HCT116 (cell line): Measurements from ENCODE around the gene SLC26A2. TPM values are rescaled to one million over a fixed set of nuclear protein-coding genes. Genes with fewer than 3 reads are reported as not detected.

ENCODE experiments used
- ATAC-seq: fragments of 200-7000 bp; cut with Tn5 transposase; 2 replicates; pipeline ENCODE4 v1.9.1; 2020; ENCODE audit warnings: mild to moderate bottlenecking, moderate library complexity
- BruUV-seq: library from RNA; stranded (reverse); fragments of 400-500 nt; replicated peaks from 2 replicates; lab custom pipeline; 2021; lab: Mats Ljungman, UMichigan
- CTCF ChIA-PET: fragments of 300-600 bp; sonication (Branson Sonifier 250); formaldehyde crosslinking; loops from one replicate; lab custom pipeline; 2021; ENCODE audit warnings: antibody characterized with exemption; lab: Charles Lee
- POLR2A ChIA-PET: fragments of 300-600, 350-600 bp; sonication (Branson Sonifier 250); formaldehyde crosslinking; loops from one replicate; lab custom pipeline; 2021; ENCODE audit warnings: antibody characterized with exemption; lab: Charles Lee
- RAD21 ChIA-PET, 2 experiments: fragments of 300-600 bp; sonication (Branson Sonifier 250); formaldehyde crosslinking; loops; one replicate each; lab custom pipeline; 2023; ENCODE audit warnings: low total read pairs in 2 of 2; ENCODE audit not compliant: uncharacterized antibody in 2 of 2, unreplicated experiment in 2 of 2, low non-redundant PET in 1 of 2; lab: Charles Lee
- DNase-seq: peaks from one replicate; pipeline ENCODE4 v3.0.0-alpha.2; 2010; ENCODE audit warnings: low read depth, low spot score
- H2AFZ ChIP-seq: fragments of 200-600 bp; shearing (Covaris generic), sonication (generic); 2 replicates; pipeline ENCODE4 v1.6.1; 2017; ENCODE audit warnings: low read depth, mixed run types, mixed read lengths, antibody characterized with exemption, low read length; ENCODE audit not compliant: poor library complexity, severe bottlenecking
- H3K27ac ChIP-seq: 2 replicates; pipeline ENCODE4 v1.5.1; 2012; ENCODE audit warnings: low read depth, low read length
- H3K27me3 ChIP-seq: fragments of 200-600 bp; sonication (generic); 2 replicates; pipeline ENCODE4 v1.6.1; 2016; ENCODE audit warnings: mixed run types, low read length, mixed read lengths; ENCODE audit not compliant: insufficient read depth
- H3K36me3 ChIP-seq, 2 experiments: fragments of 200-500 bp in 1 of 2; fragments of 200-600 bp in 1 of 2; sonication (Bioruptor generic) in 1 of 2; sonication (generic) in 1 of 2; 2 replicates each; pipeline versions ENCODE4 v1.5.1 to v1.6.1; 2014 to 2016; ENCODE audit warnings: low read length in 2 of 2, inconsistent platforms in 1 of 2, mixed read lengths in 1 of 2, mixed run types in 1 of 2; ENCODE audit not compliant: insufficient read depth in 2 of 2, control insufficient read depth in 1 of 2
- H3K4me1 ChIP-seq, 2 experiments: fragments of 200-600 bp in 1 of 2; sonication (generic) in 1 of 2; 2 replicates each; pipeline versions ENCODE4 v1.5.1 to v1.6.1; 2012 to 2017; ENCODE audit warnings: low read length in 2 of 2, inconsistent platforms in 1 of 2, mild to moderate bottlenecking in 1 of 2, mixed read lengths in 1 of 2, mixed run types in 1 of 2, moderate library complexity in 1 of 2; ENCODE audit not compliant: insufficient read depth in 2 of 2, control insufficient read depth in 1 of 2
- H3K4me2 ChIP-seq: fragments of 200-600 bp; sonication (generic); 2 replicates; pipeline ENCODE4 v1.6.1; 2017; ENCODE audit warnings: mixed run types, low read length, mixed read lengths
- H3K4me3 ChIP-seq, 2 experiments: fragments of 200-600 bp in 1 of 2; sonication (generic) in 1 of 2; replicated peaks in 1 of 2; 2 replicates each; pipeline ENCODE4 v1.5.1; 2011 to 2016; ENCODE audit warnings: low read length in 2 of 2, control low read depth in 1 of 2, low read depth in 1 of 2, mild to moderate bottlenecking in 1 of 2, mixed read lengths in 1 of 2, mixed run types in 1 of 2
- H3K79me2 ChIP-seq: fragments of 200-600 bp; sonication (generic); 2 replicates; pipeline ENCODE4 v1.6.1; 2017; ENCODE audit warnings: mild to moderate bottlenecking, mixed run types, low read length, moderate library complexity, mixed read lengths; ENCODE audit not compliant: insufficient read depth
- H3K9ac ChIP-seq: fragments of 200-600 bp; sonication (generic); 2 replicates; pipeline ENCODE4 v1.6.1; 2016; ENCODE audit warnings: low read length, mixed read lengths
- H3K9me2 ChIP-seq: fragments of 200-600 bp; sonication (generic), shearing (Covaris generic); 2 replicates; pipeline ENCODE4 v1.6.1; 2017; ENCODE audit warnings: mixed run types, mild to moderate bottlenecking, moderate library complexity; ENCODE audit not compliant: insufficient read depth
- H3K9me3 ChIP-seq, 2 experiments: fragments of 200-500 bp in 1 of 2; fragments of 200-600 bp in 1 of 2; sonication (Bioruptor generic) in 1 of 2; sonication (generic) in 1 of 2; 2 replicates each; pipeline ENCODE4 v1.6.1; 2014 to 2017; ENCODE audit warnings: low read length in 2 of 2, mixed read lengths in 2 of 2, inconsistent platforms in 1 of 2, low read depth in 1 of 2, mild to moderate bottlenecking in 1 of 2, mixed run types in 1 of 2, moderate library complexity in 1 of 2; ENCODE audit not compliant: control insufficient read depth in 1 of 2, insufficient read depth in 1 of 2
- H4K20me1 ChIP-seq: fragments of 200-600 bp; sonication (generic), shearing (Covaris generic); 2 replicates; pipeline ENCODE4 v1.6.1; 2017; ENCODE audit warnings: mixed run types, mild to moderate bottlenecking, moderate library complexity; ENCODE audit not compliant: insufficient read depth
- ATF3 ChIP-seq: IDR thresholded peaks from 2 replicates; pipeline ENCODE4 v1.6.1; 2012
- CEBPB ChIP-seq: IDR thresholded peaks from 2 replicates; pipeline ENCODE4 v1.6.1; 2012; ENCODE audit warnings: low read depth
- CTCF ChIP-seq, 3 experiments: fragments of 200-600 bp in 1 of 3; sonication (generic) in 1 of 3; IDR thresholded peaks in 2 of 3; conservative IDR thresholded peaks in 1 of 3; 2 replicates each; pipeline ENCODE4 v1.5.1; 2012 to 2017; ENCODE audit warnings: low read depth in 2 of 3, low read length in 2 of 3, antibody characterized with exemption in 1 of 3, borderline replicate concordance in 1 of 3, control low read depth in 1 of 3, mild to moderate bottlenecking in 1 of 3, mixed read lengths in 1 of 3, mixed run types in 1 of 3, moderate library complexity in 1 of 3; ENCODE audit not compliant: insufficient read depth in 1 of 3
- ELF1 ChIP-seq: IDR thresholded peaks from 2 replicates; pipeline ENCODE4 v1.6.1; 2012; ENCODE audit warnings: low read depth, borderline replicate concordance
- EZH2 ChIP-seq: fragments of 200-600 bp; sonication (generic); IDR thresholded peaks from 2 replicates; pipeline ENCODE4 v1.6.1; 2017; ENCODE audit warnings: antibody characterized with exemption, mixed run types
- FOSL1 ChIP-seq: IDR thresholded peaks from 2 replicates; pipeline ENCODE4 v1.6.1; 2012; ENCODE audit warnings: low read depth
- POLR2A ChIP-seq: IDR thresholded peaks from 2 replicates; pipeline ENCODE4 v1.7.0; 2011; ENCODE audit warnings: borderline replicate concordance; ENCODE audit not compliant: insufficient read depth, insufficient read length; ENCODE audit errors: extremely low read depth
- POLR2AphosphoS5 ChIP-seq: IDR thresholded peaks from 2 replicates; pipeline ENCODE4 v1.6.1; 2011; ENCODE audit warnings: mild to moderate bottlenecking, low read depth, low read length, moderate library complexity
- REST ChIP-seq: IDR thresholded peaks from 2 replicates; pipeline ENCODE4 v1.6.1; 2012; ENCODE audit warnings: low read depth
- SIN3A ChIP-seq: IDR thresholded peaks from 2 replicates; pipeline ENCODE4 v1.6.1; 2012; ENCODE audit warnings: low read depth
- SP1 ChIP-seq: IDR thresholded peaks from 2 replicates; pipeline ENCODE4 v1.6.1; 2012; ENCODE audit warnings: low read depth
- ZBTB33 ChIP-seq: IDR thresholded peaks from 2 replicates; pipeline ENCODE4 v1.6.1; 2011; ENCODE audit warnings: mild to moderate bottlenecking, low read length, moderate library complexity; ENCODE audit not compliant: insufficient replicate concordance; ENCODE audit errors: extremely low read depth
- ZFX ChIP-seq: fragments of 450-650 bp; IDR thresholded peaks from 2 replicates; pipeline ENCODE4 v1.6.1; 2017
- ZNF274 ChIP-seq: fragments of 200-500 bp; sonication (Bioruptor generic); IDR thresholded peaks from 2 replicates; pipeline ENCODE4 v1.6.1; 2014; ENCODE audit warnings: mild to moderate bottlenecking, low read depth, low read length, inconsistent platforms
- intact Hi-C: fragments of 100-400 bp; cut with micrococcal nuclease; formaldehyde crosslinking; loops from 2 replicates; pipeline ENCODE4 v1.10.0; 2022
- total RNA-seq: library from RNA; stranded (reverse); gene quantifications from one replicate; pipeline ENCODE4 v1.2.1, GENCODE V29; 2021; ENCODE audit not compliant: unreplicated experiment

SLC26A2 gene
- total RNA-seq, 1 experiment from 2014 or later = 7.8 TPM

GRCh38 chr5:149963729-149964128 is 3.2 kb downstream of the SLC26A2 start:
- ATAC-seq = no peak
- Histone ChIP-seq H3K9ac (no peak overlapping the region), H3K27me3 (no peaks in the 10 kb centered on the region), H2AFZ (no peak overlapping the region), H4K20me1 (no peaks in the 10 kb centered on the region)
- no peak for TF ChIP-seq REST
- TF ChIP-seq ZBTB33 = no peak
- TF ChIP-seq SIN3A = no peak
- TF ChIP-seq ZNF274 = no peak
- TF ChIP-seq FOSL1 = no peak
- no peak for TF ChIP-seq POLR2AphosphoS5
- TF ChIP-seq CTCF (IDR thresholded peaks at IDR 0.05 in 2 of 3, conservative IDR thresholded peaks at IDR 0.05 in 1 of 3; ENCODE audit: borderline replicate concordance in 1 of 3, insufficient read depth in 1 of 3, low read depth in 2 of 3, low read length in 2 of 3) = no peak
- TF ChIP-seq ELF1 = no peak
- no peak for TF ChIP-seq ZFX
- no peak for TF ChIP-seq ATF3
- TF ChIP-seq POLR2A = no peak
- TF ChIP-seq EZH2 = no peak
- no peak for TF ChIP-seq SP1
- TF ChIP-seq CEBPB = no peak
- TF ChIP-seq, all 23 proteins: peak for 0
- POLR2A ChIA-PET = no interaction called here
- DNase-seq = no peak
- Histone ChIP-seq H3K27ac (no peak overlapping the region), H3K36me3 (no peaks in the 10 kb centered on the region), H3K9me3 (no peaks in the 10 kb centered on the region), H3K4me3 (no peak overlapping the region), H3K4me2 (no peak overlapping the region), H3K79me2 (0 out of 2 replicates have a peak, but pooled peaks cover 2% of the 10 kb centered on the region), H3K9me2 (no peaks in the 10 kb centered on the region), H3K4me1 (peaks cover 8 to 27% of the 10 kb centered on the region in 2 experiments)
- intact Hi-C loops = no loop called here
- no TSS peak for BruUV-seq
- RAD21 ChIA-PET = interaction anchor here in 1 of 2 experiments (1.5 kb wide), 1 partner anchor 27 kb away, joined by 3 read pairs; no protein-coding TSS in a partner anchor
- CTCF ChIA-PET = interaction anchor here (1.0 to 1.6 kb wide), 2 partner anchors 111 to 126 kb away, joined by 3 read pairs; no protein-coding TSS in a partner anchor
